Mesodermal cell (in vitro differentiated cells): ENCODE measurements around the gene SMCP.

Experiments used
- H3K27ac ChIP-seq: 2 replicates; pipeline ENCODE4 v1.7.0; 2013; ENCODE audit warnings: mild to moderate bottlenecking, low read depth, low read length, moderate library complexity; ENCODE audit not compliant: severe bottlenecking
- H3K36me3 ChIP-seq: 2 replicates; pipeline ENCODE4 v1.7.1; 2013; ENCODE audit warnings: mild to moderate bottlenecking, low read length, moderate library complexity; ENCODE audit not compliant: control insufficient read depth, insufficient read depth
- H3K4me1 ChIP-seq: one replicate; pipeline ENCODE4 v1.7.1; 2013; ENCODE audit warnings: mild to moderate bottlenecking, low read length; ENCODE audit not compliant: insufficient read depth, control insufficient read depth, poor library complexity, severe bottlenecking
- H3K4me3 ChIP-seq: 2 replicates; pipeline ENCODE4 v1.7.0; 2013; ENCODE audit warnings: low read length, control low read depth, mild to moderate bottlenecking; ENCODE audit not compliant: insufficient read depth, poor library complexity, severe bottlenecking; ENCODE audit errors: extremely low read depth
- H3K9me3 ChIP-seq: 2 replicates; pipeline ENCODE4 v1.7.1; 2013; ENCODE audit warnings: mild to moderate bottlenecking, low read length, moderate library complexity; ENCODE audit not compliant: control insufficient read depth
- WGBS, 2 experiments: methylation state at CpG; one replicate each; pipeline ENCODE4 v1.1.5; 2013; ENCODE audit warnings: missing lambda C conversion rate in 2 of 2; ENCODE audit not compliant: insufficient coverage in 2 of 2; 5-methylcytosine and 5-hydroxymethylcytosine counted together

The SMCP gene

GRCh38 chr1:152886758-152887409 is 8.8 kb downstream of the SMCP start:
- no peaks in the 10 kb centered on the region for H3K36me3 ChIP-seq
- WGBS, 2 experiments: 23 to 45% methylated on average over 3 to 5 of the region's 8 CpGs
- peaks cover 4% of the 10 kb centered on the region for H3K9me3 ChIP-seq
- H3K4me1 ChIP-seq: no peaks in the 10 kb centered on the region
- no peak overlapping the region for H3K4me3 ChIP-seq
- no peak overlapping the region for H3K27ac ChIP-seq

DNA sequence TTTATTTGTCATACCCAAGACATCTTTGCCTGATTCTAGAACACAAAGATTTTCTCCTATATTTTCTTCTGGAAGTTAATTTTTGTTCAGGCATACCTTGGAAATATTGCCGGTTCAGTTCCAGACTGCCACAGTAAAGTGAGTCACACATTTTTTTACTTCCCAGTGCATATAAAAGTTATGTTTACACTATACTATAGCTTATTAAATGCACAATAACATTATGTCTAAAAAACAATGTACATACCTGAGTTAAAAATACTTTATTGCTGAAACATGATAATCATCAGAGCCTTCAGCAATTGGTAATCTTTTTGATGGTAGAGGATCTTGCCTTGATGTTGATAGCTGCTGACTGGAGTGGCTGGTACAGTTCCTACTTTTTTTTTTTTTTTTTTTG is 10.0 kb downstream of the SMCP start:
- Histone ChIP-seq H3K36me3 (no peaks in the 10 kb centered on the region), H3K27ac (no peak overlapping the region), H3K4me1 (no peaks in the 10 kb centered on the region), H3K9me3 (peaks cover 4% of the 10 kb centered on the region), H3K4me3 (no peak overlapping the region)
- WGBS, 2 experiments: no CpG with 5 or more reads among the region's 1 CpG

GRCh38 chr1:152899027-152899426 is 20.9 kb downstream of the SMCP start:
- Histone ChIP-seq H3K27ac (no peak overlapping the region), H3K36me3 (no peaks in the 10 kb centered on the region), H3K4me3 (no peak overlapping the region), H3K9me3 (peaks cover 21% of the 10 kb centered on the region), H3K4me1 (no peaks in the 10 kb centered on the region)
- 67 to 69% methylated on average over 3 of the region's 4 CpGs for WGBS, 2 experiments

GRCh38 chr1:152899883-152900282 is 21.8 kb downstream of the SMCP start:
- 61 to 75% methylated on average over 1 to 2 of the region's 2 CpGs for WGBS, 2 experiments
- H3K36me3 ChIP-seq: no peaks in the 10 kb centered on the region
- no peak overlapping the region for H3K27ac ChIP-seq
- H3K9me3 ChIP-seq: peaks cover 21% of the 10 kb centered on the region
- no peak overlapping the region for H3K4me3 ChIP-seq
- no peaks in the 10 kb centered on the region for H3K4me1 ChIP-seq

DNA sequence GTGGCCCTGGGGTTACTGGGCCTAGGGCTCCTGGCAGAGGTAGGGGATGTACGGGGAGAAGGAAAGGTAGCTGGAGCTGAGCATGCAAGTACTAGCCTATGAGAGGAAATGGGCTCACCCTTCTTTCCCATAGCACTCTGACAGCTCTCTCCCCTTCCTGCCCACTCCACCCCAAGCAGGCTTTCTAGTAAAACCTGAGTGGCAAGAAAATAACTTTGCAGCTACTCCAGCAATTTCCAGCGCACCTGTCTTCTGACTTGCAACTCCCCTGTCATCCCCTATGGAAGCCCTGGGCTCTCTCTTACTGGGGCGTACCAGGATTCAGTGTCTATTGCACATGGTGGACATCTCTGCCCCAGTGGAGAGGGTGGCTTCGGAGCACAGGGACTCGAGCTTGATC is 23.5 kb downstream of the SMCP start:
- peaks cover 6% of the 10 kb centered on the region for H3K4me1 ChIP-seq
- peaks cover 14% of the 10 kb centered on the region for H3K9me3 ChIP-seq
- H3K36me3 ChIP-seq: no peaks in the 10 kb centered on the region
- H3K27ac ChIP-seq: no peak overlapping the region
- no peak overlapping the region for H3K4me3 ChIP-seq
- WGBS, 2 experiments: 78 to 85% methylated on average over 4 of the region's 5 CpGs

GRCh38 chr1:152902636-152903035 is 24.5 kb downstream of the SMCP start:
- H3K27ac ChIP-seq: no peak overlapping the region
- WGBS, 2 experiments: 38 to 39% methylated on average over 2 of the region's 4 CpGs

DNA sequence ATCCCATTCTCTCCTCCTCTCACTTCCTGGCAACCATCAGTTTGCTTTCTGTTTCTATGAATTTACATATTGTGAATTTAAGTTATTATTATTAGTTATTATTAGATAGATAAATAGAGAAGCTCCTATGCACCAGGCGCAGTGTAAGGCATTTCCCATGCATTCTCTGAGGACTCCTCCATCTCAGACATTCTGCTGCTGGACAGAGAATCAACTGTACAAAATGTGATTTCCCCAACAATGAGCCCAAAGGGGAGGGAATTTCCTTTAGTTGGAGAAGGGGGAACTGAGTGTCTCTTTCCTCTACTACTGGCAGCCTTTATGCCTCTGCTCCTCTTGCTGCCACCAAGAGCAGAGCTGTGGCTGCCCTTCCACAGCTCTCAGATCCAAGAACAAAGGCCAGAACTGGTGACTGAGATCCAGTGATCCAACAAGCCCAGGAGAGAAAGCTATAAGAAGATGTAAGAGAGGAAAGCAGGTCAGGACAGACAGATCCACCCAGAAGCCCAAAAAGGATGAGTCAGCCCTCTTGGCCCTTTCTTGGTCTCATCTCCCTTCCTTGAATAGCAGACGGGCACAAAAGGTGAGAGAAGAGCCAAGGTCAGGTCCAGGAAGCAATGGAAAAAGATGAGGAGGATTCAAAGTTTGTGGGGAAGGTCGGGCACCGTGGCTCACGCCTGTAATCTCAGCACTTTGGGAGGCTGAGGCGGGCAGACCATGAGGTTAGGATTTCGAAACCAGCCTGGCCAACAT is 26.7 kb downstream of the SMCP start:
- no peak overlapping the region for H3K4me3 ChIP-seq
- 56 to 92% methylated on average over 2 to 5 of the region's 7 CpGs for WGBS, 2 experiments
- peaks cover 12% of the 10 kb centered on the region for H3K9me3 ChIP-seq
- peaks cover 9% of the 10 kb centered on the region for H3K4me1 ChIP-seq
- H3K27ac ChIP-seq: no peak overlapping the region
- H3K36me3 ChIP-seq: no peaks in the 10 kb centered on the region

More at GRCh38 chr1:152902636-152903035, 24.5 kb downstream of the SMCP start:
- H3K4me3 ChIP-seq: no peak overlapping the region
- peaks cover 9% of the 10 kb centered on the region for H3K4me1 ChIP-seq
- H3K9me3 ChIP-seq: peaks cover 14% of the 10 kb centered on the region
- no peaks in the 10 kb centered on the region for H3K36me3 ChIP-seq

- 57 to 68% methylated on average over 5 of the region's 5 CpGs for WGBS, 2 experiments
- Histone ChIP-seq H3K4me3 (no peak overlapping the region), H3K27ac (peak overlapping the region; percentile 49), H3K9me3 (peaks cover 10% of the 10 kb centered on the region), H3K36me3 (no peaks in the 10 kb centered on the region), H3K4me1 (peaks cover 9% of the 10 kb centered on the region)
These were observed 28.0 kb downstream of the SMCP start for GRCh38 chr1:152906023-152906565.

DNA sequence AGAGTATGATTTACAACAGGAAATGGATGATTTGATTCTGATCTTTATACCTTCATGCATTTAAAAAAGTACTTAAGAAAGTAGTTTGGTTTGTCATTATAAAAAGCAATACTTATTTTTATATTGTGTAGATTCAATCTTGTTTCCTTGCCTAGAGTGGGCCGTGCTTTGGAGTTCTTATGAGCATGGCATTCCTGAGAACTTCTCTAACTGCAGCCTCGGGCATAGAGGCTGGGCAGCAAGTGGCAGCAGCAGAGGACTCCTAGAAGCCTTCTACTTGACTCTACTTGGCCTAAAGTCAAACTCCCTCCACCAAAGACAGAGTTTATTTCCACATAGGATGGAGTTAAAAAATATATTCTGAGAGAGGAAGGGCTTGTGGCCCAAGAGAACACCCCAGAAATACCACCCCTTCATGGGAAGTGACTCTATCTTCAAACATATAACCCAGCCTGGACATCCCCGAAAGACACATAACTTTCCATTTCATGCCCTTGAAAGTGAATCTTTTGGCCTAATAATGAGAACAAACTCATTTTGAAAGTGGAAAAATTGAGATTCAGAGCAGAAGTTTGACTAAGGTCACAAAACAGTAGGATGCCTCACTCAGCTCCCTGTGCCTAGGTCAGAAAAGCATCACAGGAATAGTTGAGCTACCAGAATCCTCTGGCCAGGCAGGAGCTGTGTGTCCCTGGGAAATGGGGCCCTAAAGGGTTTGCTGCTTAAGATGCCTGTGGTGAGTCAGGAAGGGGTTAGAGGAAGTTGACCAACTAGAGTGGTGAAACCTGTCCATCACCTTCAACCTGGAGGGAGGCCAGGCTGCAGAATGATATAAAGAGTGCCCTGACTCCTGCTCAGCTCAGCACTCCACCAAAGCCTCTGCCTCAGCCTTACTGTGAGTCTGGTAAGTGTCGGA is 29.8 kb downstream of the SMCP start, which contains the start of gene IVL:
TSS of gene IVL (plus strand) at position 861 of the 916 bp plus-strand sequence. CDS start 1,252 bp downstream, outside the sequence.
- Histone ChIP-seq H3K4me1 (peaks cover 9% of the 10 kb centered on the region), H3K27ac (no peak within 1 kb of the TSS), H3K9me3 (peaks cover 14% of the 10 kb centered on the region), H3K4me3 (no peak within 1 kb of the TSS), H3K36me3 (no peaks in the 10 kb centered on the region)
- WGBS, 2 experiments: 62 to 73% methylated on average over 2 of the region's 4 CpGs

GRCh38 chr1:152909206-152909605 is 31.1 kb downstream of the SMCP start:
- H3K27ac ChIP-seq: no peak overlapping the region
- H3K36me3 ChIP-seq: no peaks in the 10 kb centered on the region
- H3K4me3 ChIP-seq: no peak overlapping the region
- WGBS, 2 experiments: 63 to 87% methylated on average over 3 of the region's 3 CpGs
- peaks cover 14% of the 10 kb centered on the region for H3K9me3 ChIP-seq
- H3K4me1 ChIP-seq: peaks cover 9% of the 10 kb centered on the region
